GM18868 (cell line): ENCODE data around the gene ATP2C2.
"Not testable (repeated sequence)": the region's sequence is repeated elsewhere in the genome, so short reads cannot be mapped to it uniquely, and the experiment has no call there.

Source experiments
- ATAC-seq: cut with Tn5 transposase; IDR thresholded peaks from one replicate; pipeline ENCODE4 v1.9.1; 2021; ENCODE audit warnings: mild to moderate bottlenecking, moderate library complexity; ENCODE audit not compliant: unreplicated experiment

Gene ATP2C2

GRCh38 chr16:84368308-84368996 is at the start of gene ATP2C2:
Gene ATP2C2 (plus strand): TSS chr16:84368538. CDS start chr16:84368616, 78 bp downstream.
- no peak for ATAC-seq

- no peak for ATAC-seq
Measured at GRCh38 chr16:84319146-84319760, 49.1 kb upstream of the ATP2C2 start.

GRCh38 chr16:84320511-84320910 is 47.8 kb upstream of the ATP2C2 start:
- no peak for ATAC-seq

- ATAC-seq = no peak
Measured at GRCh38 chr16:84321932-84322331, 46.4 kb upstream of the ATP2C2 start.

- ATAC-seq = no peak
Measured at GRCh38 chr16:84322749-84323148, 45.6 kb upstream of the ATP2C2 start.

GRCh38 chr16:84323606-84324005 is 44.7 kb upstream of the ATP2C2 start:
- no peak for ATAC-seq

GRCh38 chr16:84324434-84325262 is 43.7 kb upstream of the ATP2C2 start:
- no peak for ATAC-seq

- no peak for ATAC-seq
Measured at GRCh38 chr16:84326545-84326944, 41.8 kb upstream of the ATP2C2 start.

GRCh38 chr16:84327926-84328505 is 40.3 kb upstream of the ATP2C2 start:
- ATAC-seq = no peak

GRCh38 chr16:84329016-84329415 is 39.3 kb upstream of the ATP2C2 start:
- ATAC-seq = no peak

- ATAC-seq = no peak
Measured at GRCh38 chr16:84329843-84330684, 38.3 kb upstream of the ATP2C2 start.

GRCh38 chr16:84330685-84331050 is 37.7 kb upstream of the ATP2C2 start:
- ATAC-seq = no peak

GRCh38 chr16:84331998-84332780 is 36.1 kb upstream of the ATP2C2 start:
- no peak for ATAC-seq

- no peak for ATAC-seq
Measured at GRCh38 chr16:84332975-84333684, 35.2 kb upstream of the ATP2C2 start.

GRCh38 chr16:84334058-84334457 is 34.3 kb upstream of the ATP2C2 start:
- ATAC-seq = no peak

GRCh38 chr16:84334482-84334881 is 33.9 kb upstream of the ATP2C2 start:
- no peak for ATAC-seq

GRCh38 chr16:84337236-84337635 is 31.1 kb upstream of the ATP2C2 start:
- ATAC-seq = not testable (repeated sequence)

GRCh38 chr16:84339311-84339710 is 29.0 kb upstream of the ATP2C2 start:
- ATAC-seq = no peak

GRCh38 chr16:84339766-84340165 is 28.6 kb upstream of the ATP2C2 start:
- ATAC-seq = no peak
